ENCODE results near the gene STX12. TPM values are rescaled to one million over a fixed set of nuclear protein-coding genes. Genes with fewer than 3 reads are reported as not detected.
"Not testable (repeated sequence)": the region's sequence is repeated elsewhere in the genome, so short reads cannot be mapped to it uniquely, and the experiment has no call there.

Gene STX12
- polyA plus RNA-seq, 4 donors: 34.8 to 63.3 (median 56.7) TPM

GRCh38 chr1:27763358-27763757, 9.7 kb upstream of the STX12 start:
- Histone ChIP-seq H3K27ac (ENCODE audit: low read depth in 1 of 3, low read length in 2 of 3) (no peak overlapping the region), H3K27me3 (ENCODE audit: control insufficient read depth in 3 of 3, insufficient read depth in 3 of 3, low read length in 3 of 3) (no peaks in the 10 kb centered on the region), H3K4me1 (ENCODE audit: control insufficient read depth in 3 of 3, insufficient read depth in 2 of 3, low read depth in 1 of 3, low read length in 2 of 3) (no peaks in the 10 kb centered on the region), H3K4me3 (ENCODE audit: low read depth in 1 of 3, low read length in 3 of 3) (no peak overlapping the region), H3K36me3 (ENCODE audit: control insufficient read depth in 3 of 3, insufficient read depth in 2 of 3, low read depth in 1 of 3, low read length in 3 of 3) (peaks cover 7 to 10% (median 7%) of the 10 kb centered on the region in 3 donors), H3K9me3 (ENCODE audit: control insufficient read depth in 2 of 2, insufficient read depth in 1 of 2, low read depth in 1 of 2, low read length in 1 of 2) (no peaks in the 10 kb centered on the region)
- WGBS, 3 donors: 90 to 95% (median 93%) methylated on average over 4 of the region's 4 CpGs
- no peak for DNase-seq
- no peak for FAIRE-seq

DNA sequence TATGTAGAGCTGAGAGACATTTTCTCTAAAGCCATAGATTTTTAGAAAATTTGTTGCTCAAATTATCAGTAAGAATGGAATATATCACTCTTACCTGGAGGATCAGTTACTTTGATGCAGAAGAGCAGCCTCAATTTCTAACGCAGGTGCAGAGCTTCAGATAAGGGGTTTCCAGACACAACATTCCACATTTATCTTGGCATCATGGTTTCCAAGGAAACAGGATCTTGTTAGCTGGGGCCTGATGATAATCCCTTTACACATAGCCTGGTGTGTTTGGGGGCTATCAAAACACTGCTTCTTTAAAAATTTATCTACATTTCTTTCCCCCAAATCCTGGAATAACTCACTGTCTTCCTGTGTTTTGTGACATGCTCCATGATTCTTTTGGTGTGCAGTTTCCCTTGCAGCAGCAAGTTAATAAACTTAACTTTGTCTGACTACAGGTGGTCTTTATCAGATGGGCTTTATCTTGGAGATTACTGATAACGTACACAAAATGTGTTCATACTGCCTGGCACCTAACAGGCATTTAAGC, 2.7 kb upstream of the STX12 start:
- Histone ChIP-seq H3K27ac (ENCODE audit: low read depth in 1 of 3, low read length in 2 of 3) (no peak overlapping the region), H3K4me1 (ENCODE audit: control insufficient read depth in 3 of 3, insufficient read depth in 2 of 3, low read depth in 1 of 3, low read length in 2 of 3) (peaks cover 0 to 11% (median 4%) of the 10 kb centered on the region in 3 donors), H3K4me3 (ENCODE audit: low read depth in 1 of 3, low read length in 3 of 3) (no peak overlapping the region), H3K9me3 (ENCODE audit: control insufficient read depth in 2 of 2, insufficient read depth in 1 of 2, low read depth in 1 of 2, low read length in 1 of 2) (no peaks in the 10 kb centered on the region), H3K36me3 (ENCODE audit: control insufficient read depth in 3 of 3, insufficient read depth in 2 of 3, low read depth in 1 of 3, low read length in 3 of 3) (no peaks in the 10 kb centered on the region), H3K27me3 (ENCODE audit: control insufficient read depth in 3 of 3, insufficient read depth in 3 of 3, low read length in 3 of 3) (no peaks in the 10 kb centered on the region)
- FAIRE-seq (no peak), DNase-seq (no peak)
- WGBS, 3 donors: 18 to 57% (median 43%) methylated on average over 2 of the region's 2 CpGs

DNA sequence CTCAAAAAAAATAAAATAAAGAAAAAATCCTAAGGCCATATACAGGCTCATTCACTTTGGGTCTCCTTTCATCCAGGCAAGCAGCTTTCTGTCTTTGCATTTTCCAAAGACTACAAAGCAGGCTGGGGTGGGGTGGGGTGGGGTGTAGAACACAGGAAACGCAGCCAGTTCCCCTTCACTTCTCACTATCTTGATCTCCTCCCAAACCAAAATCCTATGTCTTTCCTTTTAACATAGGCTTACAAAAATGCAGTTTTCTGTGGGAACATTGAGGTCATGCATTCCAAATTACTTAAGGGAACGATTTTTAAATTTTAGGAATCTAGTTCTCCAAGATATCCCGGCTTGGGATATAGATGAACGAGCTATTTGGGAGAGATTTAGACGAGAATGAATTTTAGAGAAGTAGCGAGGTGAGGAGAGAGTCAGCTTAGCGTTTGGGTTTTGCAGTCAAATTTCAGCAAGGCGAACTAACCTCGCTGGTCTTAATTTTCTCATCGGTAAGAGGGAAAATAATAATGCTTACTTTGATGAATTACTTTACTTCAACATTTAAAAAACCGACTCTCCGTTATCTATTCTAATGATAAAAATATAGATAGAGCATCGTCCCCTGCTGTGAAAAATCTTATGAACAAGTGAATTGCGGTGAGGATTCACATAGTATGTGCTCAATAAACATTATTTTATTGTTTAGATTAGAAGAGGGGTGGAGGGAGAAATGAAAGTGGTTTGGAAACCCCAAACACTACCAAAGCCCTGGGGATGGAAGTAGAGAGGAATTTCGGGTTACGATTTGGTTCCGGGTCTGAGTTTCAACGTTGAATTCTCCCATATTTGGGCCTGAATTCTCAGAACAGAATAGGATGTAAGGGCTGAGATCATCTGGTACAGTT, 735 bp upstream of the STX12 start:
- Histone ChIP-seq H3K36me3 (ENCODE audit: control insufficient read depth in 3 of 3, insufficient read depth in 2 of 3, low read depth in 1 of 3, low read length in 3 of 3) (no peaks in the 10 kb centered on the region), H3K4me1 (ENCODE audit: control insufficient read depth in 3 of 3, insufficient read depth in 2 of 3, low read depth in 1 of 3, low read length in 2 of 3) (peaks cover 2 to 11% (median 4%) of the 10 kb centered on the region in 3 donors), H3K4me3 (ENCODE audit: low read depth in 1 of 3, low read length in 3 of 3) (peak overlapping the region in 2 of 3 donors; percentile 97 to 99), H3K9me3 (ENCODE audit: control insufficient read depth in 2 of 2, insufficient read depth in 1 of 2, low read depth in 1 of 2, low read length in 1 of 2) (no peaks in the 10 kb centered on the region), H3K27ac (ENCODE audit: low read depth in 1 of 3, low read length in 2 of 3) (peak overlapping the region; percentile 51 to 93 (median 57)), H3K27me3 (ENCODE audit: control insufficient read depth in 3 of 3, insufficient read depth in 3 of 3, low read length in 3 of 3) (no peaks in the 10 kb centered on the region)
- no peak for DNase-seq
- no peak for FAIRE-seq
- WGBS, 3 donors: 19 to 32% (median 23%) methylated on average over 18 of the region's 18 CpGs

DNA sequence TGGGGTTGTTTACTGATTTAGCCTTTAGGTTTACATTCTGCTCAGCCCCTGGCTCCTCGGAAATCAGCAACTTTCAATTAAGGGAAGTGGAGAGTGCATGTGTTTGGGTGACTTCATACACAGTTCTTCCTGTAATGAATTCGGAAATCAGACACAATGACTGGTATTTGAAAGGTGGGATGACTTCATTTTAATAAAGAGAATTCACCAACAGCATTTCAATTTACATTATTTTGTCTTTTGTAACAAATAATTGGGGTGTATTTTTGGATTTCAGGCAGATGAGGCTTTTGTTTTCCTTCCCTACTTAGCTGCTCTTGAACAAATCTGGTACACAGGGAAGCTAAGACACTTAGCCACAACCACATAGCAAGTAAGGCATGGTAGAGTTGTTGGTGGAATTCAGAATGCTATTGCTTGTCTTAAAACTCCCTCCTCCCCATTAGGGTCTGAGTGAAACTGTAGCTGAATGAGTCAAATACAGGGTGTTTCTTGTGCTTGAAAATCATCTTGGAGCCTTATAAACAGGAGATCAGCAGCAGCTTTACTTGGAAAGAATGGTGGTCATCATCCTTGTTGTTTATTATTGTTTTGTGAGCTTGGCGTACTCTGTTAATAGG, 917 bp downstream of the STX12 start:
- WGBS, 3 donors: 25 to 31% (median 26%) methylated on average over 3 of the region's 3 CpGs
- Histone ChIP-seq H3K36me3 (ENCODE audit: control insufficient read depth in 3 of 3, insufficient read depth in 2 of 3, low read depth in 1 of 3, low read length in 3 of 3) (no peaks in the 10 kb centered on the region), H3K4me3 (ENCODE audit: low read depth in 1 of 3, low read length in 3 of 3) (peak overlapping the region; percentile 94 to 99 (median 97)), H3K4me1 (ENCODE audit: control insufficient read depth in 3 of 3, insufficient read depth in 2 of 3, low read depth in 1 of 3, low read length in 2 of 3) (peaks cover 4 to 19% (median 6%) of the 10 kb centered on the region in 3 donors), H3K9me3 (ENCODE audit: control insufficient read depth in 2 of 2, insufficient read depth in 1 of 2, low read depth in 1 of 2, low read length in 1 of 2) (no peaks in the 10 kb centered on the region), H3K27ac (ENCODE audit: low read depth in 1 of 3, low read length in 2 of 3) (peak overlapping the region; percentile 66 to 99 (median 93)), H3K27me3 (ENCODE audit: control insufficient read depth in 3 of 3, insufficient read depth in 3 of 3, low read length in 3 of 3) (no peaks in the 10 kb centered on the region)
- DNase-seq (peak in 1 of 2 donors; percentile 43), FAIRE-seq (no peak)

- 86 to 87% (median 86%) methylated on average over 2 of the region's 2 CpGs for whole genome bisulfite sequencing, 3 donors
- Histone ChIP-seq H3K36me3 (ENCODE audit: control insufficient read depth in 3 of 3, insufficient read depth in 2 of 3, low read depth in 1 of 3, low read length in 3 of 3) (no peaks in the 10 kb centered on the region), H3K4me1 (ENCODE audit: control insufficient read depth in 3 of 3, insufficient read depth in 2 of 3, low read depth in 1 of 3, low read length in 2 of 3) (peaks cover 4 to 19% (median 6%) of the 10 kb centered on the region in 3 donors), H3K9me3 (ENCODE audit: control insufficient read depth in 2 of 2, insufficient read depth in 1 of 2, low read depth in 1 of 2, low read length in 1 of 2) (no peaks in the 10 kb centered on the region), H3K27me3 (ENCODE audit: control insufficient read depth in 3 of 3, insufficient read depth in 3 of 3, low read length in 3 of 3) (no peaks in the 10 kb centered on the region), H3K4me3 (ENCODE audit: low read depth in 1 of 3, low read length in 3 of 3) (peak overlapping the region in 2 of 3 donors; percentile 20 to 99), H3K27ac (ENCODE audit: low read depth in 1 of 3, low read length in 2 of 3) (peak overlapping the region in 1 of 3 donors; percentile 24)
- DNase-seq (no peak), FAIRE-seq (no peak)
Measured at GRCh38 chr1:27774654-27775053, 1.6 kb downstream of the STX12 start.

GRCh38 chr1:27775336-27775735, 2.3 kb downstream of the STX12 start:
- H3K4me1 ChIP-seq (ENCODE audit: control insufficient read depth in 3 of 3, insufficient read depth in 2 of 3, low read depth in 1 of 3, low read length in 2 of 3): peaks cover 4 to 19% (median 6%) of the 10 kb centered on the region in 3 donors
- not testable (repeated sequence) for H3K9me3 ChIP-seq (ENCODE audit: control insufficient read depth in 2 of 2, insufficient read depth in 1 of 2, low read depth in 1 of 2, low read length in 1 of 2); H3K27me3 ChIP-seq (ENCODE audit: control insufficient read depth in 3 of 3, insufficient read depth in 3 of 3, low read length in 3 of 3); H3K4me3 ChIP-seq (ENCODE audit: low read depth in 1 of 3, low read length in 3 of 3); FAIRE-seq; H3K27ac ChIP-seq (ENCODE audit: low read depth in 1 of 3, low read length in 2 of 3); DNase-seq; H3K36me3 ChIP-seq (ENCODE audit: control insufficient read depth in 3 of 3, insufficient read depth in 2 of 3, low read depth in 1 of 3, low read length in 3 of 3)
- 63 to 78% (median 76%) methylated on average over 3 of the region's 3 CpGs for WGBS, 3 donors

DNA sequence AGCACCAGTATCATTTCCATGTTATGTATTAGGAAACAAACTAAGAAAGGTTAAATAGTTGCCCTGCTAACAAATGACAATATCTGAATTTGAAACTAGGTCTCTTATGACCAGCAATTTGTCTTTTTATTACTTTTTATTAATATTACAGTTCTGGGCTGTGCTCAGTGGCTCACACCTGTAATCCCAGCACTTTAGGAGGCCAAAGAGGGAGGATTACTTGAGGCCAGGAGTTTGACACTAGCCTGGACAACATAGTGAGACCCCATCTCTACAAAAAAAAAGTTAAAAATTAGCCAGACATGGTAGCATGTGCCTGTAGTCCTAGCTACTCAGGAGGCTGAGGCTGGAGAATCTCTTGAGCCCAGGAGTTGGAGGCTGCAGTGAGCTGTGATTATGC, 3.3 kb downstream of the STX12 start:
- not testable (repeated sequence) for FAIRE-seq; H3K9me3 ChIP-seq (ENCODE audit: control insufficient read depth in 2 of 2, insufficient read depth in 1 of 2, low read depth in 1 of 2, low read length in 1 of 2); H3K27me3 ChIP-seq (ENCODE audit: control insufficient read depth in 3 of 3, insufficient read depth in 3 of 3, low read length in 3 of 3); H3K27ac ChIP-seq (ENCODE audit: low read depth in 1 of 3, low read length in 2 of 3); H3K36me3 ChIP-seq (ENCODE audit: control insufficient read depth in 3 of 3, insufficient read depth in 2 of 3, low read depth in 1 of 3, low read length in 3 of 3); H3K4me3 ChIP-seq (ENCODE audit: low read depth in 1 of 3, low read length in 3 of 3); DNase-seq
- peaks cover 4 to 19% (median 6%) of the 10 kb centered on the region in 3 donors for H3K4me1 ChIP-seq (ENCODE audit: control insufficient read depth in 3 of 3, insufficient read depth in 2 of 3, low read depth in 1 of 3, low read length in 2 of 3)

- peak; percentile 25 to 45 for DNase-seq
- 60 to 82% (median 76%) methylated on average over 3 of the region's 3 CpGs for WGBS, 3 donors
- H3K27me3 ChIP-seq (ENCODE audit: control insufficient read depth in 3 of 3, insufficient read depth in 3 of 3, low read length in 3 of 3): no peaks in the 10 kb centered on the region
- H3K27ac ChIP-seq (ENCODE audit: low read depth in 1 of 3, low read length in 2 of 3): peak overlapping the region in 1 of 3 donors; percentile 24
- peaks cover 0 to 11% (median 0%) of the 10 kb centered on the region in 3 donors for H3K36me3 ChIP-seq (ENCODE audit: control insufficient read depth in 3 of 3, insufficient read depth in 2 of 3, low read depth in 1 of 3, low read length in 3 of 3)
- no peaks in the 10 kb centered on the region for H3K9me3 ChIP-seq (ENCODE audit: control insufficient read depth in 2 of 2, insufficient read depth in 1 of 2, low read depth in 1 of 2, low read length in 1 of 2)
- no peak for FAIRE-seq
- H3K4me1 ChIP-seq (ENCODE audit: control insufficient read depth in 3 of 3, insufficient read depth in 2 of 3, low read depth in 1 of 3, low read length in 2 of 3): peaks cover 4 to 19% (median 6%) of the 10 kb centered on the region in 3 donors
- no peak overlapping the region for H3K4me3 ChIP-seq (ENCODE audit: low read depth in 1 of 3, low read length in 3 of 3)
Measured at GRCh38 chr1:27778056-27778455, 5.0 kb downstream of the STX12 start.

Measured in small intestine (tissue), 7 donors.